GM18526 (cell line): ENCODE results near the gene NPHS1.

Experiments
- POLR2A ChIP-seq: IDR thresholded peaks from 3 replicates; pipeline ENCODE4 v1.6.1; 2011; ENCODE audit not compliant: insufficient read length; ENCODE audit errors: extremely low read depth

The NPHS1 gene

GRCh38 chr19:35779033-35779432 is 73.3 kb downstream of the NPHS1 start:
- no peak for TF ChIP-seq POLR2A

- TF ChIP-seq POLR2A, result no peak
These were observed 74.3 kb downstream of the NPHS1 start for GRCh38 chr19:35777961-35778360.

GRCh38 chr19:35777086-35777841 is 75.0 kb downstream of the NPHS1 start:
- no peak for TF ChIP-seq POLR2A

- TF ChIP-seq POLR2A, result no peak
These were observed 76.1 kb downstream of the NPHS1 start for GRCh38 chr19:35776102-35776788.
